K562 (cell line): ENCODE measurements around the gene KCNK1. TPM values are rescaled to one million over a fixed set of nuclear protein-coding genes. Genes with fewer than 3 reads are reported as not detected.
A peak's percentile ranks its signal among the peaks of the same experiment; 100 is the strongest.

Source experiments
- ATF3 ChIP-seq, 2 experiments: fragments of 450-650 bp in 1 of 2; sonication (generic) in 1 of 2; formaldehyde crosslinking in 1 of 2; IDR thresholded peaks in 1 of 2; conservative IDR thresholded peaks in 1 of 2; 2 replicates each; pipeline versions ENCODE4 v1.6.1 to v1.8.1; 2016 to 2023; ENCODE audit warnings: mild to moderate bottlenecking in 2 of 2, moderate library complexity in 2 of 2, inconsistent platforms in 1 of 2, missing genetic modification reagents in 1 of 2
- CBFA2T2 ChIP-seq: fragments of 450-650 bp; conservative IDR thresholded peaks from 2 replicates; pipeline ENCODE4 v1.6.1; 2017; ENCODE audit warnings: mild to moderate bottlenecking
- DNMT1 ChIP-seq: fragments of 450-650 bp; IDR thresholded peaks from 2 replicates; pipeline ENCODE4 v1.6.1; 2016; ENCODE audit warnings: antibody characterized with exemption, mild to moderate bottlenecking
- DPF2 ChIP-seq: fragments of 450-650 bp; IDR thresholded peaks from 2 replicates; pipeline ENCODE4 v1.6.1; 2016
- GABPA ChIP-seq: fragments of 200-800 bp; sonication (Bioruptor generic); conservative IDR thresholded peaks from 2 replicates; pipeline ENCODE4 v1.6.1; 2016; ENCODE audit warnings: low read depth, missing genetic modification characterization, missing compliant biosample characterization
- GTF2A2 ChIP-seq: IDR thresholded peaks from 2 replicates; pipeline ENCODE4 v1.6.1; 2016; ENCODE audit warnings: mild to moderate bottlenecking, missing genetic modification characterization, missing compliant biosample characterization
- HBP1 ChIP-seq: fragments of 450-650 bp; formaldehyde crosslinking; IDR thresholded peaks from 2 replicates; pipeline ENCODE4 v1.4.0; 2022; ENCODE audit warnings: missing genetic modification characterization
- HDAC3 ChIP-seq: fragments of 450-650 bp; IDR thresholded peaks from 2 replicates; pipeline ENCODE4 v1.6.1; 2018; ENCODE audit warnings: borderline replicate concordance, mild to moderate bottlenecking, moderate library complexity; ENCODE audit not compliant: partially characterized antibody
- JUND ChIP-seq, 2 experiments: IDR thresholded peaks; 2 replicates in 1 of 2; 3 replicates in 1 of 2; pipeline ENCODE4 v1.6.1; 2011; ENCODE audit warnings: borderline replicate concordance in 2 of 2, low read depth in 2 of 2, low read length in 2 of 2, improper control_type of control experiment in 1 of 2, missing biosample characterization in 1 of 2, missing genetic modification characterization in 1 of 2, missing genetic modification reagents in 1 of 2
- KDM1A ChIP-seq, 2 experiments: fragments of 450-650 bp; IDR thresholded peaks; 2 replicates each; pipeline ENCODE4 v1.6.1; 2016; ENCODE audit warnings: mild to moderate bottlenecking in 2 of 2
- MYNN ChIP-seq, 2 experiments: sonication (generic); formaldehyde crosslinking in 1 of 2; IDR thresholded peaks; 2 replicates each; pipeline versions ENCODE4 v1.5.0 to v1.6.1; 2016 to 2020; ENCODE audit warnings: antibody characterized with exemption in 1 of 2, missing genetic modification reagents in 1 of 2
- NFE2L1 ChIP-seq: fragments of 450-650 bp; IDR thresholded peaks from 2 replicates; pipeline ENCODE4 v1.6.1; 2016; ENCODE audit warnings: missing genetic modification characterization, low read depth, mild to moderate bottlenecking, missing compliant biosample characterization, moderate library complexity, borderline replicate concordance
- RB1 ChIP-seq: fragments of 450-650 bp; IDR thresholded peaks from 2 replicates; pipeline ENCODE4 v1.6.1; 2017; ENCODE audit warnings: low read depth, mild to moderate bottlenecking
- RFX1 ChIP-seq: fragments of 450-650 bp; IDR thresholded peaks from 2 replicates; pipeline ENCODE4 v1.6.1; 2016; ENCODE audit warnings: mild to moderate bottlenecking, moderate library complexity
- SLC30A9 ChIP-seq: fragments of 250-450 bp; sonication (Bioruptor Pico); IDR thresholded peaks from 2 replicates; pipeline ENCODE4 v1.8.0; 2022; ENCODE audit warnings: mild to moderate bottlenecking, moderate library complexity
- TRIM25 ChIP-seq: fragments of 450-650 bp; IDR thresholded peaks from 2 replicates; pipeline ENCODE4 v1.7.0; 2016; ENCODE audit warnings: borderline replicate concordance
- ZBTB17 ChIP-seq: fragments of 450-650 bp; formaldehyde crosslinking; IDR thresholded peaks from 2 replicates; pipeline ENCODE4 v1.4.0; 2020; ENCODE audit warnings: mild to moderate bottlenecking
- ZBTB34 ChIP-seq: fragments of 250-450 bp; sonication (Bioruptor Pico); IDR thresholded peaks from 2 replicates; pipeline ENCODE4 v1.8.0; 2021; ENCODE audit warnings: mild to moderate bottlenecking, moderate library complexity
- ZNF445 ChIP-seq: fragments of 250-450 bp; sonication (Bioruptor Pico); IDR thresholded peaks from 2 replicates; pipeline ENCODE4 v1.4.0; 2020; ENCODE audit warnings: low read depth, mild to moderate bottlenecking, moderate library complexity
- ZNF707 ChIP-seq: fragments of 250-450 bp; sonication (Bioruptor Pico); conservative IDR thresholded peaks from 2 replicates; pipeline ENCODE4 v1.8.0; 2022; ENCODE audit warnings: inconsistent platforms, mild to moderate bottlenecking, moderate library complexity
- polyA plus RNA-seq, 8 experiments: library from polyadenylated mRNA; depleted of rRNA in 4 of 8; stranded (reverse) in 5 of 8; unstranded in 3 of 8; fragments of >200 nt; fragmentation: Nextera tagmentation in 2 of 8; fragmentation: Illumina TruSeq in 1 of 8; extraction: Ambion mirVana in 2 of 8; extraction: Trizol in 1 of 8; gene quantifications; 2 replicates each; pipeline versions ENCODE4 v1.2.1 to v1.2.3, GENCODE V29; 2011 to 2014; ENCODE audit warnings: inconsistent platforms in 1 of 8, missing spikeins in 1 of 8
- total RNA-seq, 7 experiments: library from RNA; depleted of rRNA in 6 of 7; stranded (reverse); fragments of >200 nt in 6 of 7; fragmentation: Illumina TruSeq in 2 of 7; extraction: Trizol in 2 of 7; gene quantifications; 2 replicates each; pipeline versions ENCODE4 v1.2.1 to v1.2.3, GENCODE V29; 2011 to 2021; ENCODE audit warnings: low replicate concordance in 1 of 7

The KCNK1 gene
- total and polyA plus RNA-seq, 9 of the 15 experiments (the other 6 are each of a cell fraction or from before 2014, with no cell fraction given), result 3.1 to 22.7 (median 6.0) TPM

GRCh38 chr1:233673947-233674431 lies 60.1 kb downstream of the KCNK1 start (continued):
- TF ChIP-seq JUND (IDR thresholded peaks at IDR 0.05; ENCODE audit: borderline replicate concordance, low read depth, low read length) (peak; percentile 80; the same call in 1 of the 2 replicates), JUND (tag; IDR thresholded peaks at IDR 0.05; ENCODE audit: borderline replicate concordance, low read depth, low read length) (peak; percentile 58; the same call in 1 of the 3 replicates), DNMT1 (no peak), RFX1 (peak; percentile 13; the same call in 1 of the 2 replicates), ZBTB34 (CRISPR knock-in tag) (no peak), TRIM25 (no peak), HBP1 (CRISPR knock-in tag) (no peak), SLC30A9 (CRISPR knock-in tag) (no peak), GTF2A2 (tag) (no peak), ZNF707 (no peak), ZBTB17 (CRISPR knock-in tag) (0 out of 2 replicates have a peak, but pooled peaks have one; percentile 21), GABPA (no peak), ATF3 (IDR thresholded peaks at IDR 0.05) (peak; percentile 39; the same call in 1 of the 2 replicates), ATF3 (CRISPR knock-in tag; conservative IDR thresholded peaks at IDR 0.05) (no peak), HDAC3 (no peak), MYNN (IDR thresholded peaks at IDR 0.05) (peak; percentile 22; the same call in 1 of the 2 replicates), MYNN (CRISPR knock-in tag; IDR thresholded peaks at IDR 0.05) (no peak), CBFA2T2 (peak; percentile 69), DPF2 (peak; percentile 81), KDM1A (IDR thresholded peaks at IDR 0.05) (peak; percentile 42 to 47; a peak in 2 of 4 replicates), NFE2L1 (tag) (0 out of 2 replicates have a peak, but pooled peaks have one; percentile 9), ZNF445 (CRISPR knock-in tag) (no peak), RB1 (no peak)
